NT2/D1 (cell line): ENCODE results near the gene SERPINA1.

Source experiments
- YY1 ChIP-seq: IDR thresholded peaks from 2 replicates; pipeline ENCODE4 v1.6.1; 2011; ENCODE audit not compliant: insufficient read length, insufficient read depth
- ZNF274 ChIP-seq: IDR thresholded peaks from 2 replicates; pipeline ENCODE4 v1.6.1; 2011; ENCODE audit warnings: mild to moderate bottlenecking, low read depth, low read length

DNA sequence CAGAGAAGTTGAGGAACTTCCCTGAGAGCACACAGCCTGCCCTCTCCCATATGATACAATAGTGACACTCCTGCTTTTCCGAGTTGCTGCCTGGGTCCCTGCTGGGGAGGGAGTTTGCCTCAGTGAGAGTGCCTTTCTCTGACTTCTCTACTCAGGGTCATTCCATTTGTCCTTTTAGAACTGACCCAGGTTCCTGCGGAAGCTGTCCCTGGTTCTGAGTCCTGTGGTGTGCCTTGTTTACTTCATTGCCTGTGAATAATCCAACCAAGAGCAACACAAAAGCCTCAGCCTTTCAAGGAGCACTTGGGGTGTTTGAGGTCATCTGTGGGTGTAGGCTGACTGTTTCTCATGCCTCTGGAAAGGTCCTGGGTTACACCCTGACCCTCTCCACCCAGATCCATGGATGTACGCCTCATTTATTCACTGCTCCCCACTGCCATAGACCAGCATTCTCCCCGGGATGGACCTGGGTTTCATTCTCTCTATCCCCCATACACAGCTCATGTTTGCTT is 13.6 kb downstream of the SERPINA1 start:
- TF ChIP-seq ZNF274 (no peak), YY1 (no peak)
